HEK293 (cell line): ENCODE measurements around the gene KRT24.

Source experiments
- KLF9 ChIP-seq: fragments of 450-650 bp; formaldehyde crosslinking; IDR thresholded peaks from 2 replicates; pipeline ENCODE4 v1.5.1; 2016; ENCODE audit warnings: missing biosample characterization, missing genetic modification characterization, low read depth
- MZF1 ChIP-seq: fragments of 450-650 bp; formaldehyde crosslinking; IDR thresholded peaks from 2 replicates; pipeline ENCODE4 v1.5.1; 2017; ENCODE audit warnings: missing biosample characterization, missing genetic modification characterization, borderline replicate concordance
- TCF7L2 ChIP-seq: IDR thresholded peaks from 2 replicates; pipeline ENCODE4 v1.6.1; 2011; ENCODE audit warnings: low read depth, mild to moderate bottlenecking, inconsistent platforms, low read length, moderate library complexity, borderline replicate concordance
- WT1 ChIP-seq: fragments of 450-650 bp; formaldehyde crosslinking; IDR thresholded peaks from 2 replicates; pipeline ENCODE4 v1.5.1; 2016; ENCODE audit warnings: missing biosample characterization, missing genetic modification characterization
- ZNF140 ChIP-seq: fragments of 450-650 bp; formaldehyde crosslinking; IDR thresholded peaks from 2 replicates; pipeline ENCODE4 v1.5.1; 2016; ENCODE audit warnings: missing biosample characterization, missing genetic modification characterization
- ZNF155 ChIP-seq: fragments of 450-650 bp; formaldehyde crosslinking; IDR thresholded peaks from 2 replicates; pipeline ENCODE4 v1.5.1; 2016; ENCODE audit warnings: missing biosample characterization, missing genetic modification characterization
- ZNF416 ChIP-seq: fragments of 450-650 bp; formaldehyde crosslinking; IDR thresholded peaks from 2 replicates; pipeline ENCODE4 v1.5.1; 2016; ENCODE audit warnings: missing biosample characterization, missing genetic modification characterization
- ZNF558 ChIP-seq: fragments of 450-650 bp; formaldehyde crosslinking; IDR thresholded peaks from 2 replicates; pipeline ENCODE4 v1.5.1; 2016; ENCODE audit warnings: missing biosample characterization, missing genetic modification characterization
- ZNF768 ChIP-seq: fragments of 450-650 bp; formaldehyde crosslinking; IDR thresholded peaks from 2 replicates; pipeline ENCODE4 v1.5.1; 2018; ENCODE audit warnings: missing biosample characterization, mild to moderate bottlenecking, missing genetic modification characterization
- TF ChIP-seq, protein P1 (sequence below): fragments of 450-650 bp; formaldehyde crosslinking; IDR thresholded peaks from 2 replicates; pipeline ENCODE4 v1.5.1; 2016; ENCODE audit warnings: missing biosample characterization, missing genetic modification characterization, low read depth
- TF ChIP-seq, protein P2 (sequence below): fragments of 450-650 bp; formaldehyde crosslinking; IDR thresholded peaks from 2 replicates; pipeline ENCODE4 v1.5.1; 2016; ENCODE audit warnings: missing biosample characterization, missing genetic modification characterization

DNA sequence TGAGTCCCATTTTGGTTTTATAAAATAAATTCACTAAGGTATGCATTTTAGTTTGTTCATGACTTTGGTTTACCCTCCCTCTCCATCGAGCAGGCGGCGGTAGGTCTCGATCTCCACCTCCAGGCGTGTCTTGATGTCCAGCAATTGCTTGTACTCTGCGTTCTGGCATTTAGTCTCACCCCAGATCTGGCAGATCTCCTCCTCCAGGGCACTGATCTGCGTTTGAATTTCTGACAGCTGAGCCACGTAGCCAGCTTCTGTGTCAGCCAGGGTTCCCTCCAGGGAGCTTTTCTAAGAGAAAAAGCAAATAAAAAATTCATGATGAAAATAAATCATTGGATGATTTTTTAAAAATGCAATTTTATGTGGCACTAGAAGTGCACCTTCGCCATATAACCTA is 4.2 kb downstream of the KRT24 start:
- TF ChIP-seq, protein P1, sequence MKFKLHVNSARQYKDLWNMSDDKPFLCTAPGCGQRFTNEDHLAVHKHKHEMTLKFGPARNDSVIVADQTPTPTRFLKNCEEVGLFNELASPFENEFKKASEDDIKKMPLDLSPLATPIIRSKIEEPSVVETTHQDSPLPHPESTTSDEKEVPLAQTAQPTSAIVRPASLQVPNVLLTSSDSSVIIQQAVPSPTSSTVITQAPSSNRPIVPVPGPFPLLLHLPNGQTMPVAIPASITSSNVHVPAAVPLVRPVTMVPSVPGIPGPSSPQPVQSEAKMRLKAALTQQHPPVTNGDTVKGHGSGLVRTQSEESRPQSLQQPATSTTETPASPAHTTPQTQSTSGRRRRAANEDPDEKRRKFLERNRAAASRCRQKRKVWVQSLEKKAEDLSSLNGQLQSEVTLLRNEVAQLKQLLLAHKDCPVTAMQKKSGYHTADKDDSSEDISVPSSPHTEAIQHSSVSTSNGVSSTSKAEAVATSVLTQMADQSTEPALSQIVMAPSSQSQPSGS (tag by site-specific recombination): no peak
- TF ChIP-seq TCF7L2 (no peak), ZNF155 (no peak), ZNF558 (tag by site-specific recombination) (no peak), WT1 (tag by site-specific recombination) (no peak), ZNF416 (tag by site-specific recombination) (no peak), KLF9 (no peak), ZNF768 (tag by site-specific recombination) (no peak), ZNF140 (no peak), MZF1 (tag by site-specific recombination) (no peak)
- TF ChIP-seq, protein P2, sequence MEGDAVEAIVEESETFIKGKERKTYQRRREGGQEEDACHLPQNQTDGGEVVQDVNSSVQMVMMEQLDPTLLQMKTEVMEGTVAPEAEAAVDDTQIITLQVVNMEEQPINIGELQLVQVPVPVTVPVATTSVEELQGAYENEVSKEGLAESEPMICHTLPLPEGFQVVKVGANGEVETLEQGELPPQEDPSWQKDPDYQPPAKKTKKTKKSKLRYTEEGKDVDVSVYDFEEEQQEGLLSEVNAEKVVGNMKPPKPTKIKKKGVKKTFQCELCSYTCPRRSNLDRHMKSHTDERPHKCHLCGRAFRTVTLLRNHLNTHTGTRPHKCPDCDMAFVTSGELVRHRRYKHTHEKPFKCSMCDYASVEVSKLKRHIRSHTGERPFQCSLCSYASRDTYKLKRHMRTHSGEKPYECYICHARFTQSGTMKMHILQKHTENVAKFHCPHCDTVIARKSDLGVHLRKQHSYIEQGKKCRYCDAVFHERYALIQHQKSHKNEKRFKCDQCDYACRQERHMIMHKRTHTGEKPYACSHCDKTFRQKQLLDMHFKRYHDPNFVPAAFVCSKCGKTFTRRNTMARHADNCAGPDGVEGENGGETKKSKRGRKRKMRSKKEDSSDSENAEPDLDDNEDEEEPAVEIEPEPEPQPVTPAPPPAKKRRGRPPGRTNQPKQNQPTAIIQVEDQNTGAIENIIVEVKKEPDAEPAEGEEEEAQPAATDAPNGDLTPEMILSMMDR (tag by site-specific recombination): no peak
